Stimulated activated CD8-positive, alpha-beta memory T cell treated with anti-CD3 and anti-CD28 coated beads, Interleukin-4, amount 100 ng/mL, for 1 hour (primary cell): ENCODE data around the gene GK.
"Not testable (repeated sequence)": the region's sequence is repeated elsewhere in the genome, so short reads cannot be mapped to it uniquely, and the experiment has no call there.

Experiments
- DNase-seq, 2 donors: peaks; one replicate each; pipeline ENCODE4 v3.0.0-alpha.2; 2020; ENCODE audit warnings: low read depth in 2 of 2, low spot score in 1 of 2

Gene GK

DNA sequence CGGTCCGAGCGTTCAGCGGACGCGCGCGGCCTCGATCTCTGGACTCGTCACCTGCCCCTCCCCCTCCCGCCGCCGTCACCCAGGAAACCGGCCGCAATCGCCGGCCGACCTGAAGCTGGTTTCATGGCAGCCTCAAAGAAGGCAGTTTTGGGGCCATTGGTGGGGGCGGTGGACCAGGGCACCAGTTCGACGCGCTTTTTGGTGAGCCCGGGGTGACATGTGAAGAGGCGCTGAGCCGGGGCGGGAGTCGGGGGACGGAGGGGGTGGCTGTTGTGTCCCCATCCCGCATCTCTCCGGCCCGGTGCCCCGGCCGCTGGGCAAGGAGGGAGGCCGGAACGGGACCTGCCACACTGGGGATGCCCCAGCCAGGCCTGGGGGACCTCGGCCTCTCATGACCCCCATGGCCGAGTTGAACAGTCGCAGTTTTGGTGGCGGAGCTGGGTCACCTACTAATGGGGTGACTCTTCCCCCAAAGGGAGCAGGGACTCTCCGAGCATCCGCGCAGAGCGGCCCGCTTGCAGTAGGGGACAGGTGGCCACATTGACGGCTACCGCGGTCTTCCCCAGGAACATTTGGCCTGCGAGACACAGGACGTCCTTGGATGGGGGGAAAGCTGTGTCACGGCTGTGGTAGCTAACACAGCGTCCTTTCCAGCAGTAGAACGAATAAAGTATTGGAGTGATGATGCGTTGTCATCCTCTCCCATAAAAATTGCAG is at the start of gene GK:
Gene GK (plus strand): TSS at position 9 of the 717 bp plus-strand sequence. CDS start 115 bp downstream, at position 124.
- no peak for DNase-seq

- DNase-seq = no peak
Observed at GRCh38 chrX:30607155-30607554, 46.1 kb upstream of the GK start.

DNA sequence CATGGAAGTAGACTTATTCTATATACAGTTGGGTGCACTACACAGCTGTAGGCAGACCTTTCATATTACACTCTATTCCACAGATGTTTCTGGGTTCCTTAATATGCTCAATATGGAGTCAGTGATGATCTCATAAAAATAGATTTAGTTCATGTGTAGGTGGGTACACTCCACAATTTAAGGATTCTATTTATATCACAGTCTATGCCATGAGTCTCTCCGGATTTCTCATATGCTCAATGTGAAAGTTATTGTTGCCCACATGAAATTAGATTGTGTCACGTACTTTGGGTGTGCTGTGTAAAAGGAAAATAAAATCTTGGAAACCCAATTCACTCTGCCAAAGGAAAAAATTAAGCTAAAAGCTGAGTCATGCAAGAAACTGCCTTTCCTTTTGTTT is 43.2 kb upstream of the GK start:
- no peak for DNase-seq

- no peak for DNase-seq
Observed at GRCh38 chrX:30612250-30612655, 41.0 kb upstream of the GK start.

DNA sequence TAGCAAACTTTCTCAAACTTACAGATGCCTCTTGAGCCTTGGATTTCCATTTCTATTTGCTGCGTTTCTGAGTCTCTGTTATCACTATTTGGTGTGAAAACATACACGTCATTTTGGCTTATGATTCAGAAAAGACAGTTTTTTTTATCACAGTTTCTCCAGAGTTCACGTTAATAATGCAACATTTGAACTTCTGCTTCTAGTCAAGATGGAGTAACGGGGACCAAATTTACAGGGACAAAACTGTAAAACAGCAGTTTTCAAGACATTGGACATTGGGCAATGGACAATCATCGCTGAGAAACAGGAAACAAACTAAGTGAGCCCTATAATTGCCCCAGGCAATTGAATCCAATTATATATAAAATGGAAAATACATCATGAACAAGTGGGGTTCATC is 39.5 kb upstream of the GK start:
- no peak for DNase-seq

GRCh38 chrX:30615229-30615628 is 38.0 kb upstream of the GK start:
- DNase-seq = no peak

GRCh38 chrX:30618160-30618765 is 35.0 kb upstream of the GK start:
- no peak for DNase-seq

DNA sequence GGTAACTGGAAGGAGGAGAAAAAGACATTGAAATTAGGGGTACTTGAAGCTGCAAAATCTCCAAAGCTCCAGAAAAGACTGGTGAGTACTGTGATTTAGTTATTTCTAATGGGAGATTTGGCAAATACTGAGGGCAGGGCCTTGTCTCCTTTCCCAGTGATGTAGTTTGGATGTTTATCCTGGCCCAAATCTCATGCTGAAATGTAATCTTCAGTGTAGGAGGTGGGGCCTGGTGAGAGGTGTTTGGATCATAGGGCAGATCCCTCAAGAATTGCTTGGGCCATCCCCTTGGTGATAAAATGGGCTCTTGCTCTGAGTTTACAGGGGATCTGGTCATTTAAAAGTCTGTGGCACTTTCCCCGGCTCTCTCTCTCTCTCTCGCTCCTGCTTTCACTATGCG is 33.1 kb upstream of the GK start:
- DNase-seq = no peak

DNA sequence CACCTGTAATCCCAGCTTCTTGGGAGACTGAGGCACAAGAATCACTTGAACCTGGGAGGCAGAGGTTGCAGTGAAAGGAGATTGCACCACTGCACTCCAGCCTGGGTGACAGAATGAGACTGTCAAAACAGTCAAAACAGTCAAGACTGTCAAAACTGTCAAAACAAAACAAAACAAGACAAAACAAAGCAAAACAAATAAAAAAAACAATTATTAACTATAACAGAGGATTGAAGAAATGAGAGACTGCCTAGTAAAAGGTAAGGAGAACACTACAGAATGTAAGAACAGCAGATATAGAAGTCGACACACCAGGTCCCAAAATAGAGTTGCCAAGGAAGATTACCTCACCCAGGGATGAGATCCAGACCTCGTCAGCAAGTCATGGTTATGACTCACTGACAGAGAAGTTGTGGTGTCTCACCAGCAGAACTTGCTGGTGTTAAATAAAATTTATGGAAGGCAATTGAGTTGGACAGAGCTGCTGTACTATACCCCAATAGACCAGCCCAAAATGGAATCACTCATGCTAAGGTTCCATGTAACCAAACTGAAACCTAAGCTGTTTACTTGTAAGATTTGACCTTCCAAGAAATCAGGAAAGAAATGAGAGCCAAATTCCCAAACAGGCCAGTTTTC is 32.1 kb upstream of the GK start:
- DNase-seq = no peak

DNA sequence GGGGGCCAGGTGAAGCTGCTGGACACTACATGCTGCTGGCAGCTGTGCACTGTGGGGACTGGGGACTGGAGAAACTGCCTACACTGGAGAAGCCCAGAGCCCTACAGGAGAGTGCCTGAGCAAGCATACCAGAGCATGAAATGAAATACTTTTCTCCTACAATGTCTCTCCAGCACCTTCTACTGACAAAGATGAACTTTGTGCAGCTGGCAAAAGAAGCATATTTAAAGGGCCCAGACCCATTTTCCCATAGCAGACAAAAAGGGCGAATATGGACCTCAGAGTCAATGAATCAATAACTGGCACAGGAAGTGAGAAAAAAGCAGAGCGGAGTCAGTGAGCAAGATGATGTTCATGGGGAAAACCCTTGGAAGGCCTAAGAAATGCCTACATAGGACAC is 30.9 kb upstream of the GK start:
- DNase-seq = no peak

DNA sequence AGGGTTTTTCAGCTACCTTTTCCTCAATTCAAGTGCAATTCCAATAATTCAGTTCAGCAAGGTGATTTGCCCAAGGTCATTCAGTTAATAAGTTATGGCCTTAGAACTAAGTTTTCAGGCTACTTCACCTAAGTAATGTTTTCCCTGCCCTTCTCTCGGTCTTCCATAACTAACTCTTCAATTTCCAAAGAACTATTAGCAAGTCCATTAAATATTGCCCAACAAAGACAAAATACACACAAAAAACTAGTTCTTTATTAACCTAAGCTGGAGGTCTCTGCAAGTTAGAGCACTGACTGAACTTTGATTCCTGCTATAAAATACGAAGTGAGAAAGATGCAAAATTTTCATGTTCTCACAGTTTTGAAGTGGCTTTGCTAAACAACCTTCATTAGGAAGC is 26.8 kb upstream of the GK start:
- DNase-seq = no peak

- DNase-seq = no peak
Observed at GRCh38 chrX:30627818-30628652, 25.2 kb upstream of the GK start.

DNA sequence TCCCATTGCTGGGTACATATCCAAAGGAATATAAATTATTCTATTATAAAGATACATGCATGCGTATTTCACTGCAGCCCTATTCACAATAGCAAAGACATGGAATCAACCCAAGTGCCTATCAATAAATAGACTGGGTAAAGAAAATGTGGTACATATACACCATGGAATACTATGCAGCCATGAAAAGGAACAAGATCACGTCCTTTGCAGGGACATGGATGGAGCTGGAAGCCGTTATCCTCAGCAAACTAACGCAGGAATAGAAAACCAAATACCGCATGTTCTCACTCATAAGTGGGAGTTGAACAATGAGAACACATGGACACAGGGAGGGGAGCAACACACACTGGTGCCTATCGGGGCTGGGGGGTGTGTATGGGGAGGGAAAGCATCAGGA is 19.2 kb upstream of the GK start:
- DNase-seq = not testable (repeated sequence)

DNA sequence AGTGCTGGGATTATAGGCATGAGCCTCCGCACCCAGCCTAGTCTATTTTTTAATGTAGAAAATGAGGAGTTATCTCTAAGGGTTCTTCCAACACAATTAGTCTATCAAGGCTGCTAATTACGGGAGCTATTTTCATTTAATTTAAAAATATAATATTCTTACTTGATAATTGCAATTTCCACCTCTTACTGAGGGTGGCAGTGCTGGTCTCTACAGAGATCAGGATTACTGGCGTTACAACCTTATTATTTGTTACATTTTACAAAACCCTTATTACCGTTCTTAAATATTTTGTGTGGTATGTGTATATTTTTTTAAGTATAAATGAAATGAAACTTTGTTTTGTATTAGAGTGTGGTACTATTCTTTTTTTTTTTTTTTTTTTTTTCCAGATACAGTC is 17.6 kb upstream of the GK start:
- DNase-seq = no peak

GRCh38 chrX:30637874-30638815 is 15.1 kb upstream of the GK start:
- DNase-seq = no peak

- DNase-seq = not testable (repeated sequence)
Observed at GRCh38 chrX:30639702-30640101, 13.5 kb upstream of the GK start.

GRCh38 chrX:30642642-30643041 is 10.6 kb upstream of the GK start:
- no peak for DNase-seq

GRCh38 chrX:30643313-30643821 is 9.9 kb upstream of the GK start:
- DNase-seq = no peak

DNA sequence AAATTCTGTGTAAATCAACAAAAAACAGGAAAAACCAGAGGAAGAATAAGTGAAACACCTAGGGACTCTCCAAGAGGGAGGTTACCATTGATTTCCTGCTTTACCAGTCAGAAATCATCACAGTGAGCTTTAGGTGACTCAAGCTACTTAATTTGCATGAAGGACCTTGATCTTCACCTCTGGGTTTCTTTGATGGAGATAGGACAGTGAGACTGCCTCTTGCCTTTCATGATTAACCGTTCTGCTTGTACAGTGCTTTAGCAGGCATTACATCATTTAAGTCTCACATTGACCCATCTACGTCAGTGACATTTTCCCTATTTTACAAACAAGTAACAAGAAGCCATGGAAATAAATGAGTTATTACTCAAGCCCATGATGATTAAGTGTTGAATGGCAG is 3.4 kb upstream of the GK start:
- DNase-seq = no peak
